Stimulated activated CD8-positive, alpha-beta memory T cell treated with anti-CD3 and anti-CD28 coated beads, Interleukin-7, amount 100 ng/mL, for 1 hour (primary cell): ENCODE data around the gene TMEM217.
"Not testable (repeated sequence)": the region's sequence is repeated elsewhere in the genome, so short reads cannot be mapped to it uniquely, and the experiment has no call there.

Source experiments
- DNase-seq, 2 donors: peaks; one replicate each; pipeline ENCODE4 v3.0.0-alpha.2; 2020; ENCODE audit warnings: low read depth in 2 of 2

The TMEM217 gene

DNA sequence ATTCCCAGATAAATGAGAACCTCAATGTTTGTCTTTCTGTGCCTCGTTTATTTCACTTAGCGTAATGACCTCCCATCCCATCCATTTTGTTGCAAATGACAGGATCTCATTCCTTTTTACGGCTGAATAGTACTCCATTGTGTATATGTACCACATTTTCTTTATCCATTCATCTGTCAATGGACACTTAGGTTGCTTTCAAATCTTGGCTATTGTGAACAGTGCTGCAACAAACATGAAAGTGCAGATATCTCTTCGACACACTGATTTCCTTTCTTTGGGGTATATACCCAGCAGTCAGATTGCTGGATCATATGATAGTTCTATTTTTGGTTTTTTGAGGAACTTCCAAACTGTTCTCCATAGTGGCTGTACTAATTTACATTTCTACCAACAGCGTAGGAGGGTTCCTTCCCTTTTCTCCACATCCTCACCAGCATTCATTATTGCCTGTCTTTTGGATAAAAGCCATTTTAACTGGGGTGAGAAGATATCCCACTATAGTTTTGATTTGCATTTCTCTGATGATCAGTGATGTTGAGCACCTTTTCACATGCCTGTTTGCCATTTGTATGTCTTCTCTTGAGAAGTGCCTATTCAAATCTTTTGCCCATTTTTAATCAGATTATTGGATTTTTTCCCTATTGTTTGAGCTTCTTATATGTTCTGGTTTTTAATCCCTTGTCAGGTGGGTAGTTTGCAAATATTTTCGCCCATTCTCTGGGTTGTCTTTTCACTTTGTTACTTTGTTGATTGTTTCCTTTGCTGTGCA lies 71.8 kb downstream of the TMEM217 start:
- not testable (repeated sequence) for DNase-seq

DNA sequence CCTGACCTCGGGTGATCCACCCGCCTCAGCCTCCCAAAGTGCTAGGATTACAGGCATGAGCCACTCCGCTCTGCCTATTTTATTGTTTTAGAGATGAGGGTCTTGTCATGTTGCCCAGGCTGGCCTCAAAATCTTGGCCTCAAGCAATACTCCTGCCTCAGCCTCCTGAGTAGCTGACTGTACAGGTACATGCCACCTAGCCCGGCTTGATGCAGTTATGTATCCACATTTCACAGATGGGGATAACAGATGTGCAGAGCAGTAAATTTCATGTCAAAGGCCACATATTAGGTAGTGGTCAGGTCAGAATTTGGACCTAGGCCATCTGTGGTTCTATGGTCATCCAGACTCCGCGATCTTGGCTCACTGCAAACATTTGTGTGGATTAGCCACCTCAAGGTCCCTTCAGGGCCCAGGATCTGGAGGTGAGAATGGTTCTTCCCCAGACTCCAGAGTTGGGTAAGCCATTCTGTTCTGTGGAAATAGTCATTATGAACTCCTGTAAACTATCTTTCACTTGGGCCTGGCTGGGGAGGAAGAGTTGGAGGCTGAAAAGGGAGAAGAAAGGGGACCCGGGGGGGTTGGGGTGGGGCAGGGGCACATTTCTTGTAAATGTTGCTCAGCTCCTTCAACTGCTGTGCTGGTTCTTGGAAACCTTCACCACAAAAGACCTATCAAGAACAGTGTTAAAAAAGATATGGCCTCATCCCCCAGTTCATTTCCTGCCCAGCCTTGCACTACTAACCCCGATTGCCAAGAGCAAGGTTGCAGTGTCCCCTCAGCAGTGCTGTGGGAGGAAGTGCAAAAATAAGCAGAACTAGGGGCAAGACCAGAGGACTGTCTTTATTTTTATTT lies 75.0 kb downstream of the TMEM217 start:
- peak in 1 of 2 donors; percentile 26 for DNase-seq

DNA sequence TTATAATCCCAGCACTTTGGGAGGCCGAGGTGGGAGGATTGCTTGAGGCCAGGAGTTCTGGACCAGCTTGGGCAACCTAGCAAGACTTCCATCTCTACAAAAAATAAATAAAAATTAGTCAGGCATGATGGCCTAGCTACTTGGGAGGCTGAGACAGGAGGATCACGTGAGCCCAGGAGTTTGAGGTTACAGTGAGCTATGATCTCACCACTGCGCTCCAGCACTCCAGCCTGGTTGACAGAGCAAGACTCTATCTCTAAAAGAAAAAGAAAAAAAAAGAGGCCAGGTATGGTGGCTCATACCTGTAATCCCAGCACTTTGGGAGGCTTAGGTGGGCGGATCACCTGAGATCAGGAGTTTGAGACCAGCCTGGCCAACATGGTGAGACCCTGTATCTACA lies 77.3 kb downstream of the TMEM217 start:
- not testable (repeated sequence) for DNase-seq

GRCh38 chr6:37180075-37180474 lies 77.9 kb downstream of the TMEM217 start:
- DNase-seq, result no peak

DNA sequence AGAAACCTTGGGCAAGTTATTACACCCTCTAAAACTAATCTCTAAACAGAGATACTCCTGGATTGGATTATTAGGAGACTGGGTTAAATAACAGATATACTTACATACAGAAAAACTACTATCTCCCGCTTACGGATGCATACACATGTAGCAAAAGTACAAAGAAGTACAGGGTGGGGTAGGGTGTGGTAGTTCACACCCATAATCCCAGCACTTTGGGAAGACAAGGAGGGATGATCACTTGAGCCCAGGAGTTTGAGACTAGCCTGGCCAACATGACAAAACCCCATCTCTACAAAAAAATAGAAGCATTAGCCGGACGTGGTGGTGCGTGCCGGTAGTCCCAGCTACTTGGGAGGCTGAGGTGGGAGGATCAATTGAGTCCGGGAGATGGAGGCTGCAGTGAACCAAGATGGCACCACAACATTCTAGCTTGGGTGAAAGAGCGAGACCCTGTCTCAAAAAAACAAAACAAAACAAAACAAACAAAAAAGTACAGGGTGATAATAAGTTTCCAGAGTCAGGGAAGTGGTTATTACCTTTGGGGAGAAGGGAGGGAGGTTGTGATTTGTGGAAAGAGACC lies 79.9 kb downstream of the TMEM217 start:
- no peak for DNase-seq

DNA sequence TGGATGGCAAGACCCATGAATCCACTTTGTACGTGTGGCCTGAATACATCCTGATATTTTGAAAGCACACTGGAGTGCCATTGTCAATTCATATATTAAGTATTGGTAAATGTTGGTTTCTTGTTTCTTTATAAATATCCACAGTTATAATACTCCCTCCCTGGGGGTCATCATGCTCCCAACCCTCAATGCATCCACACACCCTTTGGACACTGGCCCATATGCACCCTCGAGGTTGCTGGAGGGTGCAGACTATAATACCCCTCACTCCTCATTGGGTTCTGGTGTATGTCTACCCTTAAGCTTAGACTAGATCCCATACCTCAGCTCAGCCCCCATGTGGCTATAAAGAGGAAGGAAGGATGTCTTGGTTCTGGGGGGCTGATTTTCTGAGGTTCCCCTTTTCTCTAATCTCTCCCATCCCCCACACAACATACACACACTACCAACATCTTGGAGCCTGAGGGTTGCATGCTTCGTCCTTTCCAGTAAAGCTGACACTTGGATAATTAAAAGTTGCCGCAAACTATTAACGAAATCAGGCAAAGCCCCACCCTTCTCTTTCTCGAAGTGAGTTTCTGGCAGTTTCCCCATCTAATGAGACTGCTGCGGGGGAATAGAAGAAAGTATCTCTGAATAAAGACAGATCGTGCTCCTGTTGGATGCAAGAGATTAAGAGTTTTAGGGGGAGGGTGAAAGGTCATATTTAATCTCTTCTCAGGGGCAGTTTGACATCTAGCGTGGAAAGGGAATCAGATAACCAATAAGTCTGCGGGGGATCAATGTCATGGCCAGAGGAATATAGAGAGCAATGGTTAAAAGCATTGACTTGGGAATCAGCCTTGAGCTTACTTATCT lies 80.6 kb downstream of the TMEM217 start:
- no peak for DNase-seq

GRCh38 chr6:37176268-37177076 lies 81.5 kb downstream of the TMEM217 start:
- no peak for DNase-seq

- no peak for DNase-seq
These were observed 82.3 kb downstream of the TMEM217 start for GRCh38 chr6:37175332-37176267.

DNA sequence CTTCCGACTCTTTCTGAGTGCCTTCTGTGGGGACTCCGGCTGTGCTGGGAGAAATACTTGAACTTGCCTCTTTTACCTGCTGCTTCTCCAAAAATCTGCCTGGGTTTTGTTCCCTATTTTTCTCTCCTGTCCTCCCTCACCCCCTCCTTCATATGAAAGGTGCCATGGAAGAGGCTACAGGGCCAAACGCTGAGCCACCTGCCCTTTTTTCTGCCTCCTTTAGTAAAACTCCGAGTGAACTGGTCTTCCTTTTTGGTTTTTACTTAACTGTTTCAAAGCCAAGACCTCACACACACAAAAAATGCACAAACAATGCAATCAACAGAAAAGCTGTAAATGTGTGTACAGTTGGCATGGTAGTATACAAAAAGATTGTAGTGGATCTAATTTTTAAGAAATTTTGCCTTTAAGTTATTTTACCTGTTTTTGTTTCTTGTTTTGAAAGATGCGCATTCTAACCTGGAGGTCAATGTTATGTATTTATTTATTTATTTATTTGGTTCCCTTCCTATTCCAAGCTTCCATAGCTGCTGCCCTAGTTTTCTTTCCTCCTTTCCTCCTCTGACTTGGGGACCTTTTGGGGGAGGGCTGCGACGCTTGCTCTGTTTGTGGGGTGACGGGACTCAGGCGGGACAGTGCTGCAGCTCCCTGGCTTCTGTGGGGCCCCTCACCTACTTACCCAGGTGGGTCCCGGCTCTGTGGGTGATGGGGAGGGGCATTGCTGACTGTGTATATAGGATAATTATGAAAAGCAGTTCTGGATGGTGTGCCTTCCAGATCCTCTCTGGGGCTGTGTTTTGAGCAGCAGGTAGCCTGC lies 83.2 kb downstream of the TMEM217 start:
- no peak for DNase-seq

DNA sequence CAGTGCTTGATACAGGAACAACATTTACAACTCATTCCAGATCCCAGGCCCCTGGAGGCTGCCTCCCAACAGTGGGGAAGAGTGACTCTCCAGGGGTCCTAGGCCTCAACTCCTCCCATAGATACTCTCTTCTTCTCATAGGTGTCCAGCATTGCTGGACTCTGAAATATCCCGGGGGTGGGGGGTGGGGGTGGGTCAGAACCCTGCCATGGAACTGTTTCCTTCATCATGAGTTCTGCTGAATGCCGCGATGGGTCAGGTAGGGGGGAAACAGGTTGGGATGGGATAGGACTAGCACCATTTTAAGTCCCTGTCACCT lies 83.8 kb downstream of the TMEM217 start:
- DNase-seq, result no peak

GRCh38 chr6:37173493-37174195 lies 84.3 kb downstream of the TMEM217 start:
- no peak for DNase-seq

- DNase-seq, result no peak
These were observed 84.9 kb downstream of the TMEM217 start for GRCh38 chr6:37172912-37173492.

- peak; percentile 83 to 88 for DNase-seq
These were observed 85.8 kb downstream of the TMEM217 start for GRCh38 chr6:37171970-37172812.

GRCh38 chr6:37171201-37171969 lies 86.6 kb downstream of the TMEM217 start:
- peak in 1 of 2 donors; percentile 19 for DNase-seq

GRCh38 chr6:37170273-37171200 lies 87.4 kb downstream of the TMEM217 start:
- DNase-seq, result peak in 1 of 2 donors; percentile 14
